ENCODE data around the gene HNRNPK. TPM values are rescaled to one million over a fixed set of nuclear protein-coding genes. Genes with fewer than 3 reads are reported as not detected.

The HNRNPK gene
- total RNA-seq, 1 experiment from 2014 or later, result 723 TPM

DNA sequence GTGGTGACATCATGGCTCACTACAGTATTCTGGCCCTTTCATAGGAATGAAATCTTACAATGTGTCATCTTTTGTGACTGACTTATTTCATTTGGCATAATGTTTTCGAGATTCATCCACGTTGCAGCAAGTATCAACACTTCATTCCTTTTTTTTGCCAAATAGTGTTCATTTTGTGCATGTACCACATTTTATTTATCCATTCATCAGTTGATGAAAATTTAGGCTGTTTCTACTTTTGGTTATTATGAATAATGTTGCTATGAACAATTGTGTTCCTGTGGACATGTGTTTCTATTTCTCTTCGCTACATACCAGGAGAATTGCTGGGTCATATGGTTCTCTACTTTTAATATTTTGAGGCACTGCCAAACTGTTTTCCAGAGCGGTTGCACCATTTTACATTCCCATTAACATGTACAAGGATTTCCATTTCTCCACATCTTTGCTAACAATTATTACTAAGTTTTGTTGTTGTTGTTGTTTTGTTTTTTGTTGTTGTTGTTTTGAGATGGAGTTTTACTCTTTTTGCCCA is 44.1 kb upstream of the HNRNPK start:
- Mint-ChIP-seq H3K4me1 (no peaks in the 10 kb centered on the region), H3K36me3 (no peaks in the 10 kb centered on the region), H3K9me3 (peaks cover 9% of the 10 kb centered on the region), H3K27ac (no peak overlapping the region), H3K4me3 (no peak overlapping the region), H3K27me3 (ENCODE audit: low read depth) (no peaks in the 10 kb centered on the region)
- POLR2A ChIA-PET, result no interaction called here
- CTCF ChIA-PET, result no interaction called here
- ATAC-seq (no peak), DNase-seq (ENCODE audit: low spot score) (no peak)
- TF ChIP-seq ZNF263 (CRISPR knock-in tag; IDR thresholded peaks at IDR 0.05; ENCODE audit: low read depth) (no peak), SP1 (CRISPR knock-in tag; conservative IDR thresholded peaks at IDR 0.05) (no peak), ZNF121 (CRISPR knock-in tag; IDR thresholded peaks at IDR 0.05) (no peak), NR2C2 (CRISPR knock-in tag; IDR thresholded peaks at IDR 0.05) (no peak)
- TF ChIP-seq, protein P1, sequence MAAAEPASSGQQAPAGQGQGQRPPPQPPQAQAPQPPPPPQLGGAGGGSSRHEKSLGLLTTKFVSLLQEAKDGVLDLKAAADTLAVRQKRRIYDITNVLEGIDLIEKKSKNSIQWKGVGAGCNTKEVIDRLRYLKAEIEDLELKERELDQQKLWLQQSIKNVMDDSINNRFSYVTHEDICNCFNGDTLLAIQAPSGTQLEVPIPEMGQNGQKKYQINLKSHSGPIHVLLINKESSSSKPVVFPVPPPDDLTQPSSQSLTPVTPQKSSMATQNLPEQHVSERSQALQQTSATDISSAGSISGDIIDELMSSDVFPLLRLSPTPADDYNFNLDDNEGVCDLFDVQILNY (CRISPR knock-in tag; IDR thresholded peaks at IDR 0.05), result no peak

DNA sequence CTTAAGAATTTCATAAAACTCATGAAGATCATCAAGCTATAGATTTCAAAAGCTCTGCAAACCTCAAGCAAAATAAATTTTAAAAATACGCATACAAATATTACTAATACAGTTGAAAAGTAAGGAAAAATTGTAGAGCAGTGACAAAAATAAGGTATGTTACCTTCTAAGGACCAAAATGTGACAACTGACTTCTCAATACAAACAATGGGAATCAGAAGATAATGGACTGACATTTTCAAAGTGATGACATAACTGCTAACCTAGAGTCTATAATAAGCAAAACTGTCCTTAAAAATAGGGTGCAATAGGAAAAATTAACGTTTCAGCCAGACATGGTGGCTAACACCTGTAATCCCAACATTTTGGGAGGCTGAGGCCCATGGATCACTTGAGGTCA is 27.6 kb upstream of the HNRNPK start:
- H3K9me3 Mint-ChIP-seq, result no peaks in the 10 kb centered on the region; the same call in 1 of the 2 replicates
- ATAC-seq (no peak), DNase-seq (ENCODE audit: low spot score) (no peak)
- H3K4me1 Mint-ChIP-seq, result no peaks in the 10 kb centered on the region
- H3K27me3 Mint-ChIP-seq (ENCODE audit: low read depth), result no peaks in the 10 kb centered on the region
- TF ChIP-seq, protein P2, sequence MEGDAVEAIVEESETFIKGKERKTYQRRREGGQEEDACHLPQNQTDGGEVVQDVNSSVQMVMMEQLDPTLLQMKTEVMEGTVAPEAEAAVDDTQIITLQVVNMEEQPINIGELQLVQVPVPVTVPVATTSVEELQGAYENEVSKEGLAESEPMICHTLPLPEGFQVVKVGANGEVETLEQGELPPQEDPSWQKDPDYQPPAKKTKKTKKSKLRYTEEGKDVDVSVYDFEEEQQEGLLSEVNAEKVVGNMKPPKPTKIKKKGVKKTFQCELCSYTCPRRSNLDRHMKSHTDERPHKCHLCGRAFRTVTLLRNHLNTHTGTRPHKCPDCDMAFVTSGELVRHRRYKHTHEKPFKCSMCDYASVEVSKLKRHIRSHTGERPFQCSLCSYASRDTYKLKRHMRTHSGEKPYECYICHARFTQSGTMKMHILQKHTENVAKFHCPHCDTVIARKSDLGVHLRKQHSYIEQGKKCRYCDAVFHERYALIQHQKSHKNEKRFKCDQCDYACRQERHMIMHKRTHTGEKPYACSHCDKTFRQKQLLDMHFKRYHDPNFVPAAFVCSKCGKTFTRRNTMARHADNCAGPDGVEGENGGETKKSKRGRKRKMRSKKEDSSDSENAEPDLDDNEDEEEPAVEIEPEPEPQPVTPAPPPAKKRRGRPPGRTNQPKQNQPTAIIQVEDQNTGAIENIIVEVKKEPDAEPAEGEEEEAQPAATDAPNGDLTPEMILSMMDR (IDR thresholded peaks at IDR 0.05), result no peak
- TF ChIP-seq, protein P3, sequence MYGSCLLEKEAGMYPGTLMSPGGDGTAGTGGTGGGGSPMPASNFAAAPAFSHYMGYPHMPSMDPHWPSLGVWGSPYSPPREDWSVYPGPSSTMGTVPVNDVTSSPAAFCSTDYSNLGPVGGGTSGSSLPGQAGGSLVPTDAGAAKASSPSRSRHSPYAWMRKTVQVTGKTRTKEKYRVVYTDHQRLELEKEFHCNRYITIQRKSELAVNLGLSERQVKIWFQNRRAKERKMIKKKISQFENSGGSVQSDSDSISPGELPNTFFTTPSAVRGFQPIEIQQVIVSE (CRISPR knock-in tag; IDR thresholded peaks at IDR 0.05; ENCODE audit: borderline replicate concordance), result no peak
- TF ChIP-seq ZNF232 (CRISPR knock-in tag; IDR thresholded peaks at IDR 0.05) (no peak), ZNF121 (CRISPR knock-in tag; IDR thresholded peaks at IDR 0.05) (no peak), ZNF317 (CRISPR knock-in tag; IDR thresholded peaks at IDR 0.05; ENCODE audit: borderline replicate concordance, low read depth) (peak; percentile 77)
- TF ChIP-seq, protein P4, sequence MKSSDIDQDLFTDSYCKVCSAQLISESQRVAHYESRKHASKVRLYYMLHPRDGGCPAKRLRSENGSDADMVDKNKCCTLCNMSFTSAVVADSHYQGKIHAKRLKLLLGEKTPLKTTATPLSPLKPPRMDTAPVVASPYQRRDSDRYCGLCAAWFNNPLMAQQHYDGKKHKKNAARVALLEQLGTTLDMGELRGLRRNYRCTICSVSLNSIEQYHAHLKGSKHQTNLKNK (CRISPR knock-in tag; IDR thresholded peaks at IDR 0.05), result no peak
- CTCF ChIA-PET, result no interaction called here
- no peaks in the 10 kb centered on the region for H3K36me3 Mint-ChIP-seq
- POLR2A ChIA-PET, result no interaction called here
- H3K27ac Mint-ChIP-seq, result no peak overlapping the region
- H3K4me3 Mint-ChIP-seq, result no peak overlapping the region

DNA sequence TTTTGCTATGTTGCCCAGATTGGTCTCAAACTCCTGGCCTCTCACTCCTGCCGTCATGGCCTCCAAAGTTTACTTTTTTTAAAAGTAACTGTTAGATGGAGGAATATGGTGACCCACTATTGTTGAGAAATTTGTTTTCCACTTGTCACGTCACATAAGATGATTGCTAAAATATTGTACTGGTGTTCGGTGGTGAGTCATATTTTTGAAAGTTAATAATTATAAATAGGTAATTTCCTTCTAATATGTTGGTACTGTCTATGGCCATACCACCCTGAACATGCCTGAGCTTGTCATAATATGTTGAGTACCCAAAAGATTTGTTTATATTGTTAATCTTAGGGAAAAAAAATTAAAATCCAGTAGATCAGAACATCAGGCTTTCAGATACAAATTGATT is 23.2 kb upstream of the HNRNPK start:
- H3K27ac Mint-ChIP-seq, result no peak overlapping the region
- peaks cover 19% of the 10 kb centered on the region for H3K36me3 Mint-ChIP-seq
- CTCF ChIA-PET, result no interaction called here
- DNase-seq (ENCODE audit: low spot score) (no peak), ATAC-seq (no peak)
- TF ChIP-seq HMGA2 (CRISPR knock-in tag; IDR thresholded peaks at IDR 0.05) (no peak), JUN (CRISPR knock-in tag; IDR thresholded peaks at IDR 0.05) (no peak), FOXP1 (CRISPR knock-in tag; IDR thresholded peaks at IDR 0.05; ENCODE audit: borderline replicate concordance) (no peak), KAT7 (CRISPR knock-in tag; IDR thresholded peaks at IDR 0.05; ENCODE audit: borderline replicate concordance) (no peak)
- TF ChIP-seq, protein P5, sequence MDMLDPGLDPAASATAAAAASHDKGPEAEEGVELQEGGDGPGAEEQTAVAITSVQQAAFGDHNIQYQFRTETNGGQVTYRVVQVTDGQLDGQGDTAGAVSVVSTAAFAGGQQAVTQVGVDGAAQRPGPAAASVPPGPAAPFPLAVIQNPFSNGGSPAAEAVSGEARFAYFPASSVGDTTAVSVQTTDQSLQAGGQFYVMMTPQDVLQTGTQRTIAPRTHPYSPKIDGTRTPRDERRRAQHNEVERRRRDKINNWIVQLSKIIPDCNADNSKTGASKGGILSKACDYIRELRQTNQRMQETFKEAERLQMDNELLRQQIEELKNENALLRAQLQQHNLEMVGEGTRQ (CRISPR knock-in tag; IDR thresholded peaks at IDR 0.05), result no peak
- TF ChIP-seq, protein P6, sequence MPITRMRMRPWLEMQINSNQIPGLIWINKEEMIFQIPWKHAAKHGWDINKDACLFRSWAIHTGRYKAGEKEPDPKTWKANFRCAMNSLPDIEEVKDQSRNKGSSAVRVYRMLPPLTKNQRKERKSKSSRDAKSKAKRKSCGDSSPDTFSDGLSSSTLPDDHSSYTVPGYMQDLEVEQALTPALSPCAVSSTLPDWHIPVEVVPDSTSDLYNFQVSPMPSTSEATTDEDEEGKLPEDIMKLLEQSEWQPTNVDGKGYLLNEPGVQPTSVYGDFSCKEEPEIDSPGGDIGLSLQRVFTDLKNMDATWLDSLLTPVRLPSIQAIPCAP (CRISPR knock-in tag; IDR thresholded peaks at IDR 0.05), result no peak
- TF ChIP-seq, protein P2 (IDR thresholded peaks at IDR 0.05), result no peak
- H3K9me3 Mint-ChIP-seq, result no peaks in the 10 kb centered on the region; the same call in 1 of the 2 replicates
- no peaks in the 10 kb centered on the region for H3K4me1 Mint-ChIP-seq
- no peaks in the 10 kb centered on the region for H3K27me3 Mint-ChIP-seq (ENCODE audit: low read depth)
- H3K4me3 Mint-ChIP-seq, result no peak overlapping the region
- POLR2A ChIA-PET, result no interaction called here
